Natural killer cell treated with Interleukin-12 subunit alpha and Interleukin-12 subunit beta and Interleukin-15 and Interleukin-18, amount 100 ng/mL, for 72 hours (primary cell): ENCODE measurements around the gene BICRAL. TPM values are rescaled to one million over a fixed set of nuclear protein-coding genes. Genes with fewer than 3 reads are reported as not detected.
A peak's percentile ranks its signal among the peaks of the same experiment; 100 is the strongest.
"Not testable (repeated sequence)": the region's sequence is repeated elsewhere in the genome, so short reads cannot be mapped to it uniquely, and the experiment has no call there.

Experiments used
- ATAC-seq, 2 donors: fragments of 150-1000 bp; cut with Tn5 transposase in 1 of 2; sonication (Bioruptor Pico), chemical (Tn5 transposase) in 1 of 2; 2 replicates each; pipeline ENCODE4 v1.10.0; 2021
- DNase-seq: peaks from one replicate; pipeline ENCODE4 v3.0.0; 2022; ENCODE audit warnings: low spot score
- H3K27ac Mint-ChIP-seq, 2 donors: 1 replicate in 1 of 2; 2 replicates in 1 of 2; pipeline ENCODE4 v1.8.0; 2022; ENCODE audit warnings: mixed read lengths in 2 of 2, mild to moderate bottlenecking in 1 of 2, moderate library complexity in 1 of 2
- H3K27me3 Mint-ChIP-seq, 2 donors: 1 replicate in 1 of 2; 2 replicates in 1 of 2; pipeline ENCODE4 v1.8.0; 2022; ENCODE audit warnings: mixed read lengths in 2 of 2
- H3K36me3 Mint-ChIP-seq: one replicate; pipeline ENCODE4 v1.8.0; 2022; ENCODE audit warnings: mixed read lengths
- H3K4me1 Mint-ChIP-seq, 2 donors: 1 replicate in 1 of 2; 2 replicates in 1 of 2; pipeline ENCODE4 v1.8.0; 2022; ENCODE audit warnings: low read depth in 2 of 2, mixed read lengths in 2 of 2, mild to moderate bottlenecking in 1 of 2
- H3K4me3 Mint-ChIP-seq: one replicate; pipeline ENCODE4 v1.8.0; 2022; ENCODE audit warnings: mixed read lengths
- H3K9me3 Mint-ChIP-seq: 2 replicates; pipeline ENCODE4 v1.8.0; 2022; ENCODE audit warnings: mixed read lengths
- total RNA-seq, 2 donors: library from RNA; stranded (reverse); gene quantifications; one replicate each; pipeline ENCODE4 v1.2.3, GENCODE V29; 2022

The BICRAL gene
- total RNA-seq, 2 donors from 2014 or later, result 13.5 to 13.9 TPM

DNA sequence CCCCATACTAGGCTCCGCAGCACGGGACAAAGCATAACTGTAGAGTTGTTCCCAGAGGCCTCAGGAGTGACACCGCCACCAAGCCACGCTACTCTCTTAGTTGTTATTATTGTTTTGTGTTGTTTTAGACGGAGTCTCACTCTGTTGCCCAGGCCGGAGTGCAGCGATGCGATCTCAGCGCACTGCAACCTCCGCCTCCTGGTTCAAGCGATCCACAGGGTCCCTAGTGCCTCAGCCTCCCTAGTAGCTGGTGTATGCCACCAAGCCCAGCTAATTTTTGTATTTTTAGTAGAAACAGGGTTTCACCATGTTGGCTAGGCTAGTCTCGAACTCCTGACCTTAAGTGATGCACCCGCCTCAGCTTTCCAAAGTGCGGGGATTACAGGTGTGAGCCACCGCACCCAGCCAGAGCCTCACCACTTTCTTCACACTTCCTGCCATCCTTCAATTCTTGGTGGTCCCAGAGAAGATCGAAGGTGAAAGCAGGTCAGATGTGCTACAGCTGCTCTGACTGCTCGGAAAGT, 109.4 kb downstream of the BICRAL start:
- peak overlapping the region; percentile 90 for H3K4me3 Mint-ChIP-seq
- DNase-seq (no peak), ATAC-seq (no peak)
- H3K9me3 Mint-ChIP-seq, result no peaks in the 10 kb centered on the region
- H3K36me3 Mint-ChIP-seq, result peaks cover 1% of the 10 kb centered on the region
- peak overlapping the region; percentile 91 to 96 for H3K27ac Mint-ChIP-seq
- H3K27me3 Mint-ChIP-seq, result no peaks in the 10 kb centered on the region
- peaks cover 12 to 25% of the 10 kb centered on the region in 2 donors for H3K4me1 Mint-ChIP-seq

DNA sequence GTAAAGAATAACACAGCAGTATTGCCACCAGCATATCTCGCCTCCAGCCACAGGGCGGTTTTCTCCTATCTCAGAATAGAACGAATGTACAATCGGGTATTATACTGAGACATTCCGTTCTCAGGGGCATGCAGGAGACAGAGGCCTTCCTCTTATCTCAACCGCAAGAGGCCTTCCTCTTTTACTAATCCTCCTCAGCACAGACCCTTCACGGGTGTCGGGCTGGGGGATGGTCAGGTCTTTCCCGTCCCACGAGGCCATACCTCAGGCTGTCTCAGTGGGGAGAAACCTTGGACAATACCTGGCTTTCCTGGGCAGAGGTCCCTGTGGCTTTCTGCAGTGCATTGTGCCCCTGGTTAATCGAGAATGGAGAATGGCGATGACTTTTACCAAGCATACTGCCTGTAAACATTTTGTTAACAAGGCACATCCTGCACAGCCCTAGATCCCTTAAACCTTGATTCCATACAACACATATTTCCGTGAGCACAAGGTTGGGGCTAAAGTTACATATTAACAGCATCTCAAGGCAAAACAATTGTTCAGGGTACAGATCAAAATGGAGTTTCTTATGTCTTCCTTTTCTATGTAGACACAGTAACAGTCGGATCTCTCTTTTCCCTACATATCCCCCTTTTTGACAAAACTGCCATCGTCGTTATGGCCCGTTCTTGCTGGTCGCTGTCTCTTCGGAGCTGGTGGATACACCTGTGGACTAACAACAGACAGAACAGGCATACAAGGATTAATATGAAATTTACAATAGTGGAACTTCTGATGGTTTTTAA, 112.4 kb downstream of the BICRAL start:
- H3K4me3 Mint-ChIP-seq, H3K36me3 Mint-ChIP-seq, H3K27me3 Mint-ChIP-seq, ATAC-seq, H3K9me3 Mint-ChIP-seq, DNase-seq, H3K27ac Mint-ChIP-seq: not testable (repeated sequence)
- H3K4me1 Mint-ChIP-seq, result peaks cover 12 to 25% of the 10 kb centered on the region in 2 donors

DNA sequence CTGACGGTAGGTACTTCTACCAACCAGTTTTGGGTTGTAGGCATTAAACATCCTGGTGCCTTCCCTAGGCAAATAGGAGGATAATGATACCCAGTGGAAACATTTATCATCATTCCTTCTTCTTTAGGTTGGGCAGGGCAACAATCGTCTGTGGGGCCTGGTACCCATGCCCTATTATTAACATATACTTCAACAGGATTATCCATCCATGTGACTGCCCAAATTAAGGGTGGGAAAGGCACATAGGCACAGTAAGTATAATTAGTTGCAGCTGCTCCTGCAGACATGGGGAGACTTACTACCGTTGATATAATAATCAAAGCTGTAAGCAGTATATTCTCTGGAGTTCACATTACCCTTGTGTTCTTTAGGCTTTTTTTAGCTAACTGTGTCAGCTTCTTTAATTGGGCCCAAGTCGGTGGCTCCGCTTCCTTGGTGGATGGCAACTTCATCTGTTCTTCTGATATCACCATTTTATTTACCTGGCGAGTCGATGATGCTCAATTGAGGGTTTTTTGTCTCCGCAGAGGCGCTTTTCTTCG, 114.4 kb downstream of the BICRAL start:
- no peak overlapping the region for H3K4me3 Mint-ChIP-seq
- no peaks in the 10 kb centered on the region for H3K9me3 Mint-ChIP-seq
- ATAC-seq, result no peak

DNA sequence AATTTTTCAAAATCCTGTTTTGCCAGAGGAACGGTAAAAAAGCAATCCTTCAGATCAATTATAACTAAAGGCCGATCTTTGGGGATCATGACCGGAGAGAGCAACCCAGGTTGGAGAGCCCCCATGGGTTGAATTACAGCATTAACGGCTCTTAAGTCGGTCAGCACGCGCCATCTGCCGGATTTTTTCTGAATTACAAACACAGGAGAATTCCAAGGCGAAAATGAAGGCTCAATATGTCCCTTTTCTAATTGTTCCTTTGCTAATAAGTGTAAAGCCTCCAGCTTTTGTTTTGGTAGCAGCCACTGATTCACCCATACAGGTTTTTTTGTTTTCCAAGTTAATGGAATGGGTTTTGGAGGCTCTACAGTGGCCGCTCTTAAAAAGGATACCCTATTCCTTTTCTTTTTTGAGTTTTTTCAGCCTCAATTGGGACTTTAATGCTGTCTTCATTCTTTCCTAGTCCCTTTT, 117.1 kb downstream of the BICRAL start:
- DNase-seq (peak; percentile 71), ATAC-seq (no peak)
- Mint-ChIP-seq H3K36me3 (no peaks in the 10 kb centered on the region), H3K4me3 (no peak overlapping the region), H3K9me3 (no peaks in the 10 kb centered on the region), H3K27ac (no peak overlapping the region), H3K4me1 (peaks cover 0 to 8% of the 10 kb centered on the region in 2 donors), H3K27me3 (no peaks in the 10 kb centered on the region)

More for the DNA sequence above, 114.4 kb downstream of the BICRAL start:
- Mint-ChIP-seq H3K27ac (no peak overlapping the region), H3K27me3 (no peaks in the 10 kb centered on the region), H3K4me1 (peaks cover 5 to 10% of the 10 kb centered on the region in 2 donors), H3K36me3 (no peaks in the 10 kb centered on the region)
- no peak for DNase-seq

DNA sequence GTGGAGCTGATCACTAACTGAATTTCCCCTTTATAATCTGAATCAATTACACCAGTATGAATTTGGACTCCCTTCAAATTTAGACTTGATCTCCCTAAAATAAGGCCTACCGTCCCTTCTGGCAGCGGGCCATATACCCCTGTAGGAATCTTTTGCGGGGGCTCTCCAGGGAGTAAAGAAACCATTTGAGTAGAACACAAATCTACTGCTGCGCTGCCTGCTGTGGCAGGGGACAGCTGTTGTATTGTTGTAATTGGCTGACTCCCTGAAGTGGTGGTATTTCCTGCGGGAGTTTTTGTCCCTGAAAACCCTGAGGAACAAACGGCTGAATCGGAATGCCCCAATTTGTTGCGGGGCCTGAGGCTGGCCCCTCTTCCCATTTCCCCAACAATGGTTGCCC, 118.0 kb downstream of the BICRAL start:
- Mint-ChIP-seq H3K4me3 (no peak overlapping the region), H3K27ac (no peak overlapping the region), H3K9me3 (no peaks in the 10 kb centered on the region), H3K4me1 (peaks cover 0 to 8% of the 10 kb centered on the region in 2 donors), H3K36me3 (no peaks in the 10 kb centered on the region), H3K27me3 (no peaks in the 10 kb centered on the region)
- ATAC-seq (no peak), DNase-seq (no peak)

DNA sequence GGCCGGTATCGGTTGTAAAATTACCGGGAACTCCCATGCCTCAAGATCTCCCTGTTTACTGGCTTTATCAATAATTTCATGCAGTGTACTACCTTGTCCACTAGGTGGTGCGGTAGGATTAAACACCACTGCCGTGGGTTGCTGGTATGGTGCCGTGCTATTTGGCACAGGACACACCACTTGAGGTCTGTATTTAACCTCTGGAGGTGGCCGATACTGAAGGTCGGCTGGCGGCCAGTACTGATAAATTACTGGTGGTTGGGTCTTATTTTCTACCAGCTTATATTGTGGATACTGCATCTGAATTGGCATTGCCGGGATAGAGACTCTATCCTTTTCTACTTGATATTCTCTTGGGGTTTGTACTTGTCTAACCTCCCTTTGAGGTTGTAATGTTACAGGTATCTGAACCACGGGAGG, 119.7 kb downstream of the BICRAL start:
- peaks cover 0 to 8% of the 10 kb centered on the region in 2 donors for H3K4me1 Mint-ChIP-seq
- ATAC-seq (peak; percentile 90), DNase-seq (peak; percentile 81)
- no peaks in the 10 kb centered on the region for H3K27me3 Mint-ChIP-seq
- no peaks in the 10 kb centered on the region for H3K36me3 Mint-ChIP-seq
- no peak overlapping the region for H3K4me3 Mint-ChIP-seq
- no peaks in the 10 kb centered on the region for H3K9me3 Mint-ChIP-seq
- no peak overlapping the region for H3K27ac Mint-ChIP-seq

DNA sequence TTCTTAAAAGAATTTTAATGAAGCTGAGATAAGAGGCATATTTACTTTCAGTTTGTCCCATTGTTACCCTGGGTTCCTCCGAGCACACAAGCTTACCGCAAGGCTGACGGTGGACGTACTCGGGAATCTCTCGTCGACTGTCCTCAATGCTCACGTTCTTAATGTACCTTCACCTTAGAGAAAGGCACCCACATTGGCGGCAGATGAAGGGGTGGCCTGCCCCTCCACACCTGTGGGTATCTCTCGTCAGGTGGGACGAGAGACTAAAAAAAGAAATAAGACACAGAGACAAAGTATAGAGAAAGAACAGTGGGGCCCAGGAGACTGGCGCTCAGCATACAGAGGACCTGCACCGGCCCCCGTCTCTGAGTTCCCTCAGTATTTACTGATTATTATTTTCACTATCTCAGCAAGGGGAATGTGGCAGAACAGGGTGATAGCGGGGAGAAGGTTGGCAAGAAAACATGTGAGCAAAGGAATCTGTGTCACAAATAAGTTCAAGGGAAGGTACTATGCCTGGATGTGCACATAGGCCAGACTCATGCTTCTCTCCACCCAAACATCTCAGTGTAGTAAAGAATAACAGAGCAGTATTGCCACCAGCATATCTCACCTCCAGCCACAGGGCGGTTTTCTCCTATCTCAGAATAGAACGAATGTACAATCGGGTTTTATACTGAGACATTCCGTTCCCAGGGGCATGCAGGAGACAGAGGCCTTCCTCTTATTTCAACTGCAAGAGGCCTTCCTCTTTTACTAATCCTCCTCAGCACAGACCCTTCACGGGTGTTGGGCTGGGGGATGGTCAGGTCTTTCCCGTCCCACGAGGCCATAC, 120.8 kb downstream of the BICRAL start:
- DNase-seq, H3K9me3 Mint-ChIP-seq, ATAC-seq, H3K27me3 Mint-ChIP-seq, H3K27ac Mint-ChIP-seq, H3K4me1 Mint-ChIP-seq, H3K4me3 Mint-ChIP-seq, H3K36me3 Mint-ChIP-seq: not testable (repeated sequence)

DNA sequence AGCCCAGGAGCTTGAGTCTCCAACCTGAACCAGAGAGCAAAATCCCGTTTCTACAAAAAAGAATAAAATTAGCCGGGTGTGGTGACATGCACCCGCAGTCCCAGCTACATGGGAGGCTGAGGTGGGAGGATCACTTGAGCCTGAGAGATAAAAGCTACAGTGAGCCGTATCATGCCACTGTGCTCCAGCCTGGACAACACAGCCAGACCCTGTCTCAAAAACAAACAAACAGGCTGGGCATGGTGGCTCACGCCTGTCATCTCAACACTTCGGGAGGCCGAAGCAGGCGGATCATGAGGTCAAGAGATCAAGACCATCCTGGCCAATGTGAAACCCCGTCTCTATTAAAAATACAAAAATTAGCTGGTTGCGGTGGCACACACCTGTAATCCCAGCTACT, 122.6 kb downstream of the BICRAL start:
- no peaks in the 10 kb centered on the region for H3K36me3 Mint-ChIP-seq
- no peak overlapping the region for H3K27ac Mint-ChIP-seq
- H3K27me3 Mint-ChIP-seq, result no peaks in the 10 kb centered on the region
- H3K4me3 Mint-ChIP-seq, result no peak overlapping the region
- H3K4me1 Mint-ChIP-seq, result peaks cover 0 to 8% of the 10 kb centered on the region in 2 donors
- DNase-seq, result no peak
- ATAC-seq, result no peak
- H3K9me3 Mint-ChIP-seq, result no peaks in the 10 kb centered on the region

DNA sequence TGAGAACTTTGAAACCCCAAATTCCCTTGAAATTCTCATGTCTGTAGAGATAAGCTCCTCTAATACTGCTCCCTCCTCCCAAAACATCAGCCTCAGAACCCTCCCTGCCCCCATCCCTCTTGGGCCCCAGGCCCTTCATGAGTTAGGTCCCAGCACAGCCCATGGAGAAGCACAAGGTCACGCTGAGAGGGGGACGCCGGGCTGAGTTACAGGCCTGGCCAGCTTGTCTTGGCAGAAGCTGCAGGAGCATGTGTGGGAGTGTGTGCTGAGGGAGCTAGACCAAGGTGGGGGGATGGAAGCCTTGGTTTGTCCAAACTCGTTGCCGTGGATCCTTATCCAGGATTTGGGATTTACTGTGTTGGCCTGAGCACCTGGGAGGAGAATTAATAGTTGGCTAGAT, 125.5 kb downstream of the BICRAL start:
- no peaks in the 10 kb centered on the region for H3K36me3 Mint-ChIP-seq

DNA sequence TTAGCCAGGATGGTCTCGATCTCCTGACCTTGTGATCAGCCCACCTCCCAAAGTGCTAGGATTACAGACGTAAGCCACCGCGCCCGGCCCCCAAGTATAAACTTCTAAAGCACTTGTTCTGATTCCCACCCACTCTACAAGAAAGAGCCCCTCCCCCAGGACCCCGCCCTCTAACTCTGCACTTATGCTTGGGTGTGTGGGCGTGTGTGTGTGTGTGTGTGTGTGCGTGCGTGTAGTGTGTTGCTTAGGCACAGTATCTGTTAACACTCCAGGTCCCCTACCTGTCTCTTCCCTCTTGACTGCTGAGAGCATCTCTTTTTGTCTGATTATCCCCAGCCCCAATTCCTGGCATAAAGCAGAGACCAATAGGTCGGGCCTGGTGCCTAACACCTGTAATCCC, 128.0 kb downstream of the BICRAL start:
- H3K36me3 Mint-ChIP-seq, result no peaks in the 10 kb centered on the region
- peak; percentile 23 for DNase-seq
- H3K4me3 Mint-ChIP-seq, result no peak overlapping the region
- H3K27me3 Mint-ChIP-seq, result peaks cover 0 to 7% of the 10 kb centered on the region in 2 donors
- H3K27ac Mint-ChIP-seq, result no peak overlapping the region
- H3K9me3 Mint-ChIP-seq, result no peaks in the 10 kb centered on the region
- no peaks in the 10 kb centered on the region for H3K4me1 Mint-ChIP-seq
- ATAC-seq, result no peak

More for the DNA sequence above, 125.5 kb downstream of the BICRAL start:
- ATAC-seq (no peak), DNase-seq (no peak)
- Mint-ChIP-seq H3K27me3 (peaks cover 0 to 5% of the 10 kb centered on the region in 2 donors), H3K4me1 (no peaks in the 10 kb centered on the region), H3K9me3 (no peaks in the 10 kb centered on the region), H3K4me3 (no peak overlapping the region), H3K27ac (no peak overlapping the region)

DNA sequence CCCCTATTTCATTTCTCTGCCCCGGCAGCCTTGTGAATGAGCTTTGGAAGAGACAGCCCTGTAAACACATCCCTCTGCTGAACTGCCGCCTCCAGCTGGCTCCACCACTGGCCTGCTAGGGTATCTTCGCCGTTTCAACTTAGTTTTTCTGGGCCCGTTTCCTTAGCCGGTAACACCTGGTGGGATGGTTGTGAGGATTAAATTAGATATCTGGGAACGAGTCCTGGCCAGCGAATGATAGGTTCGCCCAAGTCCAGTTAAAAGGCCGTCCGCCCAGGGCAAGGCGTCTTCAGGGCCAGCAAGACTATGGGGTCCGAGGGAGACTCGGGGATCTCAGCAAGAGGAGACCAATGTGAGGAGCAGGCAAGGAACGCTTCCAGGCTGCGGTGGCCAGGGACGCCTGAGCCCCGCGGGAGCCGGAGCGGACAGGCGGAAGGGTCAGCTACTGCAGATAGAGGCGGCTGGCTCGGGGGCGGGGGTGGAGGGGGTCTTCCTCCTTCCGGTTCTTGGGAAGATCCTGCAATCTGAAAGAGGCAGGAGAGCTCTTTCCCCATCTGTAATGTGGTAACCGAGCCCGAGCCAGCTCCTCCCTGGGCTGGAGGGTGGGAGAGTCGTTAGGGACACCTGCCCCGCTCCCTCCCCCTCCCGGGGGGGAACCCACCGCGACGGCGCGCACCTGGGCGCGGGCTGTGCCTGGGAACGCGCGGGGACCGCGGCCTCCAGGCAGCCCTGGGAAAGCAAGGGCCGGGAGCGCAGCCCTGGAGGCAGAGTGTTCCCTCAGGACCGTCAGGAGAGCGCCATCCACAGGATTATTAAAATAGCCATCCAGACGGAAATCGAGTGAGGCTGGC, 129.5 kb downstream of the BICRAL start:
- H3K9me3 Mint-ChIP-seq, result no peaks in the 10 kb centered on the region
- H3K27me3 Mint-ChIP-seq, result peaks cover 0 to 7% of the 10 kb centered on the region in 2 donors
- H3K4me3 Mint-ChIP-seq, result no peak overlapping the region
- H3K36me3 Mint-ChIP-seq, result no peaks in the 10 kb centered on the region
- no peaks in the 10 kb centered on the region for H3K4me1 Mint-ChIP-seq
- DNase-seq, result peak; percentile 44
- no peak overlapping the region for H3K27ac Mint-ChIP-seq
- no peak for ATAC-seq

DNA sequence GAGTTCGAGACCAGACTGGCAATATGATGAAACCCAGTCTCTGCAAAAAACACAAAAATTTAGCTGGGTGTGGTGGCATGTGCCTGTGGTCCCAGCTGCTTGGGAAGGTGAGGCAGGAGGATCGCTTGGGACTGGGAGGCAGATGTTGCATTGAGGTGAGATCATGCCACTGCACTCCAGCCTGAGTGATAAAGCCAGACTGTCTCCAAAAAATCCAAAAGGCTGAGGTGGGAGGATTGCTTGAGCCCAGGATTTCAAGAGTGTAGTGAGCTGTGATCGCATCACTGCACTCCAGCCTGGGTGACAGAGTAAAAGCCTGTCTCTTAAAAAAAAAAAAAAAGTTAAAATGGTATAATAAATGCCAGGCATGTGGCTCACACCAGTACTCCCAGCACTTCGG, 132.7 kb downstream of the BICRAL start:
- no peaks in the 10 kb centered on the region for H3K36me3 Mint-ChIP-seq
- no peak overlapping the region for H3K4me3 Mint-ChIP-seq
- H3K9me3 Mint-ChIP-seq, result no peaks in the 10 kb centered on the region
- no peaks in the 10 kb centered on the region for H3K4me1 Mint-ChIP-seq
- peaks cover 0 to 7% of the 10 kb centered on the region in 2 donors for H3K27me3 Mint-ChIP-seq
- DNase-seq (peak; percentile 40), ATAC-seq (no peak)
- H3K27ac Mint-ChIP-seq, result no peak overlapping the region

DNA sequence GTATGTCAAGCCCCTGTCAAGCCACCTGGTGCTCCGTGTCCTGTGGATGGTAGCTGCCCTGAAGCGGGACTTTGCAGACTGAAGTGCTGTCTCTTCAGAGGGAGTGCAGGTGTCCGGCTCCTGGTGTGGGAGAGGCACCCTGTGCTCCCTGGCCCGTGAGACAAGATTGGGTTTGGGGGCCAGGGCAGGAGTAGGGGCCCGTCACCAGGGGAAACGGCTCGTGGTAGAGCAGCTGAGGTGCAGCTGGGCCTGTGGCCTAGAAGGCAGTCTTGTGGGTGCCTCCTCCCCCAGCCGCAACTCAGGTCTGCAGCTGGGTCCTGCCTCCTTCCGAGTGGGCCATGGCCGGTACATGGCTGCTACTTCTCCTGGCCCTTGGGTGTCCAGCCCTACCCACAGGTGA, 133.9 kb downstream of the BICRAL start, which contains the start of gene PTCRA:
TSS of gene PTCRA (plus strand) at position 322 of the 400 bp plus-strand sequence. CDS start at position 339, 17 bp downstream.
- peaks cover 0 to 7% of the 10 kb centered on the region in 2 donors for H3K27me3 Mint-ChIP-seq
- peak; percentile 13 to 40 for ATAC-seq
- no peak within 1 kb of the TSS for H3K27ac Mint-ChIP-seq

More for the DNA sequence above, 133.9 kb downstream of the BICRAL start, which contains the start of gene PTCRA:
- H3K9me3 Mint-ChIP-seq, result no peaks in the 10 kb centered on the region
- no peaks in the 10 kb centered on the region for H3K4me1 Mint-ChIP-seq
- no peak within 1 kb of the TSS for H3K4me3 Mint-ChIP-seq
- DNase-seq, result no peak
- H3K36me3 Mint-ChIP-seq, result no peaks in the 10 kb centered on the region
